DLD1 (cell line): ENCODE measurements around the gene DVL1.
"Not testable (repeated sequence)": the region's sequence is repeated elsewhere in the genome, so short reads cannot be mapped to it uniquely, and the experiment has no call there.

Experiments used
- in situ Hi-C: cut with HindIII; loops from 2 replicates; pipeline ENCODE4 v1.10.0; 2017; ENCODE audit warnings: low sequenced_read_pairs

The DVL1 gene

GRCh38 chr1:1349256-1350012, at the start of gene DVL1:
Gene DVL1 (minus strand): TSS chr1:1349418. CDS start chr1:1349065, 353 bp downstream.
- in situ Hi-C loops = no loop called here

- in situ Hi-C loops = no loop called here
Measured at GRCh38 chr1:1398677-1399186, 49.5 kb upstream of the DVL1 start.

GRCh38 chr1:1397839-1398523, 48.8 kb upstream of the DVL1 start:
- in situ Hi-C loops = no loop called here

- in situ Hi-C loops = no loop called here
Measured at GRCh38 chr1:1395166-1395565, 45.9 kb upstream of the DVL1 start.

- in situ Hi-C loops = no loop called here
Measured at GRCh38 chr1:1394116-1394515, 44.9 kb upstream of the DVL1 start.

GRCh38 chr1:1393428-1393827, 44.2 kb upstream of the DVL1 start:
- in situ Hi-C loops = no loop called here

GRCh38 chr1:1393014-1393413, 43.8 kb upstream of the DVL1 start:
- in situ Hi-C loops = no loop called here

- in situ Hi-C loops = no loop called here
Measured at GRCh38 chr1:1391225-1391624, 42.0 kb upstream of the DVL1 start.

- in situ Hi-C loops = no loop called here
Measured at GRCh38 chr1:1390675-1391074, 41.5 kb upstream of the DVL1 start.

GRCh38 chr1:1388078-1388472, 38.9 kb upstream of the DVL1 start:
- in situ Hi-C loops = no loop called here

GRCh38 chr1:1387098-1388077, 38.2 kb upstream of the DVL1 start:
- in situ Hi-C loops = no loop called here

- in situ Hi-C loops = no loop called here
Measured at GRCh38 chr1:1385931-1386330, 36.7 kb upstream of the DVL1 start.

GRCh38 chr1:1385339-1385738, 36.1 kb upstream of the DVL1 start:
- in situ Hi-C loops = not testable (repeated sequence)

- in situ Hi-C loops = no loop called here
Measured at GRCh38 chr1:1381294-1381693, 32.1 kb upstream of the DVL1 start.

- in situ Hi-C loops = no loop called here
Measured at GRCh38 chr1:1380860-1381259, 31.6 kb upstream of the DVL1 start.

GRCh38 chr1:1377540-1378205, 28.5 kb upstream of the DVL1 start:
- in situ Hi-C loops = no loop called here

- in situ Hi-C loops = no loop called here
Measured at GRCh38 chr1:1376551-1377226, 27.5 kb upstream of the DVL1 start.

GRCh38 chr1:1374929-1375662, 25.9 kb upstream of the DVL1 start, which contains the start of gene AURKAIP1:
Gene AURKAIP1 (minus strand): TSS chr1:1375207. CDS start chr1:1374756, 451 bp downstream.
- in situ Hi-C loops = no loop called here

- in situ Hi-C loops = no loop called here
Measured at GRCh38 chr1:1374589-1374928, 25.3 kb upstream of the DVL1 start.
